ENCODE results near the gene BDH2.

BDH2 gene

GRCh38 chr4:103100691-103101090 lies 1.1 kb upstream of the BDH2 start:
- no peak for DNase-seq (ENCODE audit: low read depth in 2 of 2)
- TF ChIP-seq CTCF (IDR thresholded peaks at IDR 0.05; ENCODE audit: low read depth, low read length) = no peak
- H3K4me3 ChIP-seq (replicated peaks in 1 of 2; ENCODE audit: low read depth in 2 of 2, low read length in 2 of 2) = no peak overlapping the region

GRCh38 chr4:103098756-103099440 lies 736 bp downstream of the BDH2 start:
- peak overlapping the region; percentile 43 to 53 for H3K4me3 ChIP-seq (replicated peaks in 1 of 2; ENCODE audit: low read depth in 2 of 2, low read length in 2 of 2)
- TF ChIP-seq CTCF (IDR thresholded peaks at IDR 0.05; ENCODE audit: low read depth, low read length) = no peak

GRCh38 chr4:103098341-103098740 lies 1.3 kb downstream of the BDH2 start:
- peak in 1 of 2 donors; percentile 13 for DNase-seq (ENCODE audit: low read depth in 2 of 2)
- no peak for TF ChIP-seq CTCF (IDR thresholded peaks at IDR 0.05; ENCODE audit: low read depth, low read length)

More at GRCh38 chr4:103098756-103099440, 736 bp downstream of the BDH2 start:
- peak; percentile 22 to 39 for DNase-seq (ENCODE audit: low read depth in 2 of 2)

GRCh38 chr4:103097112-103097511 lies 2.5 kb downstream of the BDH2 start:
- DNase-seq (ENCODE audit: low read depth in 2 of 2) = no peak

More at GRCh38 chr4:103098341-103098740, 1.3 kb downstream of the BDH2 start:
- peak overlapping the region; percentile 43 to 53 for H3K4me3 ChIP-seq (replicated peaks in 1 of 2; ENCODE audit: low read depth in 2 of 2, low read length in 2 of 2)

GRCh38 chr4:103095080-103095479 lies 4.6 kb downstream of the BDH2 start:
- no peak overlapping the region for H3K4me3 ChIP-seq (replicated peaks in 1 of 2; ENCODE audit: low read depth in 2 of 2, low read length in 2 of 2)
- no peak for TF ChIP-seq CTCF (IDR thresholded peaks at IDR 0.05; ENCODE audit: low read depth, low read length)
- DNase-seq (ENCODE audit: low read depth in 2 of 2) = no peak

More at GRCh38 chr4:103097112-103097511, 2.5 kb downstream of the BDH2 start:
- H3K4me3 ChIP-seq (replicated peaks in 1 of 2; ENCODE audit: low read depth in 2 of 2, low read length in 2 of 2) = no peak overlapping the region
- no peak for TF ChIP-seq CTCF (IDR thresholded peaks at IDR 0.05; ENCODE audit: low read depth, low read length)

GRCh38 chr4:103092245-103092644 lies 7.4 kb downstream of the BDH2 start:
- no peak overlapping the region for H3K4me3 ChIP-seq (replicated peaks in 1 of 2; ENCODE audit: low read depth in 2 of 2, low read length in 2 of 2)
- DNase-seq (ENCODE audit: low read depth in 2 of 2) = peak in 1 of 2 donors; percentile 15
- no peak for TF ChIP-seq CTCF (IDR thresholded peaks at IDR 0.05; ENCODE audit: low read depth, low read length)

Measured in cardiac fibroblast (primary cell).